ENCODE data around the gene PLD5. TPM values are rescaled to one million over a fixed set of nuclear protein-coding genes. Genes with fewer than 3 reads are reported as not detected.

Gene PLD5
- total and polyA plus RNA-seq, 2 of the 13 experiments (the other 11 are each of a cell fraction or from before 2014, with no cell fraction given) = not detected

DNA sequence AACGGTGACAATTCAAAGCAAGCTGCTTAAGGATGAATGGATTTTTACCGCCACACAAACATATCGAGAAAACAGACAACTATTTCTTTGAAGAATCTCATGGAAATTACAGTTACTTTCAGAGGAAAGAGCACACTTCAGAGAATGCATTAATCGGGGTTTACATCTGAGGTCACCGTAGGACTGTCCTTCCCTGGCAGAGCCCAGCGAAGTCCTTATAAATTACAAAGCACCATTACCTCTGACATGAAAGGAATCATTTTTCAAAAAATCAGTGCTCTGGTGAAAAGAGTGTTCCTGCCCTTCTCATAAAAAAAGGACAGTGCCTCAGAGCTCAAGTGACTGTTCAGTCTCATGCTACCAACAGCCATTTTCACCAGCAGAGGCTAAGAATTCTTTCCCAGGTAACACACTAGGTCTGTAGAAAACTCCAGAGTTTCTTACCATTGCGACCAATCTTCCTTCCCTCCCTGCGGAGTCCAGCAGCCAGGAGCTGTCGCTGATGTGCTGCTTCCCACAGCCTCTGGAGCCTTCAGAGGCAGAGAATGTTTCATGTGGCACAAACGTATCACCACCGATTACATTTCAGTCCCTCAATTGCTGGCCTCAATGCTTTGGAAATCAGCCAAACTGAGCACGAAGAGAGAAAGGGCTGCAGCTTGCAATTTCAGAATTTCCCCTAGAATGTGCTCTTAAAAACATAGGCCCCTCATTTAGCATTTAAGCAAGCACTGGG is 75.4 kb downstream of the PLD5 start:
- Histone ChIP-seq H2AFZ (ENCODE audit: low read length) (no peak overlapping the region), H3K4me2 (ENCODE audit: low read depth, low read length) (no peak overlapping the region), H3K27ac (ENCODE audit: extremely low read length, insufficient read depth, low read length) (no peak overlapping the region), H3K27me3 (ENCODE audit: control insufficient read depth in 1 of 2, insufficient read depth in 2 of 2, low read length in 2 of 2) (no peaks in the 10 kb centered on the region; a peak in 1 of 5 replicates), H4K20me1 (ENCODE audit: insufficient read depth, low read length) (no peaks in the 10 kb centered on the region), H3K9ac (ENCODE audit: insufficient read depth, low read depth, low read length) (no peak overlapping the region), H3K36me3 (replicated peaks in 1 of 2; ENCODE audit: control insufficient read depth in 1 of 2, insufficient read depth in 2 of 2, low read length in 2 of 2) (no peaks in the 10 kb centered on the region), H3K9me3 (ENCODE audit: low read length) (no peaks in the 10 kb centered on the region), H3K4me3 (replicated peaks in 1 of 3; ENCODE audit: insufficient read depth in 1 of 3, low read depth in 2 of 3, low read length in 3 of 3) (no peak overlapping the region), H3K79me2 (ENCODE audit: insufficient read depth, low read length) (no peaks in the 10 kb centered on the region), H3K4me1 (ENCODE audit: insufficient read depth, low read length) (no peaks in the 10 kb centered on the region)
- no peak for DNase-seq (ENCODE audit: low spot score)
- POLR2A ChIA-PET = no interaction called here
- ATAC-seq = no peak
- intact Hi-C loops (cut with micrococcal nuclease; ENCODE audit: unreplicated experiment) = no loop called here
- in situ Hi-C loops (cut with HindIII; ENCODE audit: extremely low pct_ligation_motif_present, low pct_unique_long_range_greater_than_20kb) = no loop called here
- CTCF ChIA-PET (ENCODE audit: low intra/inter-chr PET ratio, low total read pairs) = no interaction called here
- no peak for FAIRE-seq
- no TSS peak for BruUV-seq (replicated peaks)
- WGBS (ENCODE audit: low lambda C conversion rate) = 11% methylated on average over 8 of the region's 12 CpGs
- TF ChIP-seq CHCHD3 (CRISPR knock-in tag; IDR thresholded peaks at IDR 0.05) (no peak), ZNF710 (CRISPR knock-in tag; IDR thresholded peaks at IDR 0.05; ENCODE audit: borderline replicate concordance) (no peak), ZNF382 (CRISPR knock-in tag; IDR thresholded peaks at IDR 0.05; ENCODE audit: borderline replicate concordance) (no peak), ZC3H4 (CRISPR knock-in tag; IDR thresholded peaks at IDR 0.05; ENCODE audit: borderline replicate concordance) (no peak), ZFP82 (CRISPR knock-in tag; IDR thresholded peaks at IDR 0.05; ENCODE audit: borderline replicate concordance) (no peak), CCDC6 (CRISPR knock-in tag; IDR thresholded peaks at IDR 0.05) (no peak), FOSL1 (CRISPR knock-in tag; IDR thresholded peaks at IDR 0.05; ENCODE audit: borderline replicate concordance) (no peak), ZSCAN25 (CRISPR knock-in tag; IDR thresholded peaks at IDR 0.05) (no peak), ZKSCAN8 (CRISPR knock-in tag; IDR thresholded peaks at IDR 0.05; ENCODE audit: borderline replicate concordance) (no peak), ZMAT5 (CRISPR knock-in tag; IDR thresholded peaks at IDR 0.05; ENCODE audit: borderline replicate concordance, low read depth) (no peak), ZNF549 (CRISPR knock-in tag; IDR thresholded peaks at IDR 0.05) (no peak), DR1 (CRISPR knock-in tag; IDR thresholded peaks at IDR 0.05) (no peak), ZNF317 (CRISPR knock-in tag; IDR thresholded peaks at IDR 0.05) (no peak), ZFP36L2 (CRISPR knock-in tag; IDR thresholded peaks at IDR 0.05) (no peak), CCAR2 (optimal IDR thresholded peaks at IDR 0.05; ENCODE audit: low read depth, low read length) (no peak), IRX3 (CRISPR knock-in tag; IDR thresholded peaks at IDR 0.05; ENCODE audit: borderline replicate concordance, low read depth) (no peak), RFX3 (CRISPR knock-in tag; IDR thresholded peaks at IDR 0.05) (no peak)
- TF ChIP-seq, protein P1, sequence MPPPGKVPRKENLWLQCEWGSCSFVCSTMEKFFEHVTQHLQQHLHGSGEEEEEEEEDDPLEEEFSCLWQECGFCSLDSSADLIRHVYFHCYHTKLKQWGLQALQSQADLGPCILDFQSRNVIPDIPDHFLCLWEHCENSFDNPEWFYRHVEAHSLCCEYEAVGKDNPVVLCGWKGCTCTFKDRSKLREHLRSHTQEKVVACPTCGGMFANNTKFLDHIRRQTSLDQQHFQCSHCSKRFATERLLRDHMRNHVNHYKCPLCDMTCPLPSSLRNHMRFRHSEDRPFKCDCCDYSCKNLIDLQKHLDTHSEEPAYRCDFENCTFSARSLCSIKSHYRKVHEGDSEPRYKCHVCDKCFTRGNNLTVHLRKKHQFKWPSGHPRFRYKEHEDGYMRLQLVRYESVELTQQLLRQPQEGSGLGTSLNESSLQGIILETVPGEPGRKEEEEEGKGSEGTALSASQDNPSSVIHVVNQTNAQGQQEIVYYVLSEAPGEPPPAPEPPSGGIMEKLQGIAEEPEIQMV (CRISPR knock-in tag; IDR thresholded peaks at IDR 0.05; ENCODE audit: low read depth) = no peak
